Measurements from ENCODE around the gene SENP1. TPM values are rescaled to one million over a fixed set of nuclear protein-coding genes. Genes with fewer than 3 reads are reported as not detected.

SENP1 gene
- total RNA-seq, 1 experiment from 2014 or later: 28.8 TPM

GRCh38 chr12:48074266-48074665 lies 31.6 kb downstream of the SENP1 start:
- Histone ChIP-seq H4K5ac (ENCODE audit: insufficient read length, low read depth, low read length) (no peak overlapping the region), H3K9me3 (ENCODE audit: control insufficient read depth, low read depth, low read length) (no peaks in the 10 kb centered on the region), H3K23me2 (ENCODE audit: insufficient read length, low read depth, low read length, poor library complexity, severe bottlenecking) (no peaks in the 10 kb centered on the region), H3K4ac (ENCODE audit: low read depth, low read length) (no peak overlapping the region), H2BK120ac (ENCODE audit: low read depth, low read length, poor library complexity, severe bottlenecking) (no peak overlapping the region), H2BK12ac (ENCODE audit: insufficient read length, low read depth, low read length) (no peak overlapping the region), H3K23ac (ENCODE audit: insufficient read length, low read depth, low read length) (no peak overlapping the region), H2BK15ac (ENCODE audit: low read depth, low read length) (no peak overlapping the region), H3K18ac (ENCODE audit: insufficient read length, low read depth, low read length) (no peak overlapping the region), H2AK5ac (ENCODE audit: insufficient read length, low read length) (no peak overlapping the region), H4K8ac (replicated peaks; ENCODE audit: insufficient read length, low read depth, low read length) (no peak overlapping the region), H3K4me2 (ENCODE audit: insufficient read depth, insufficient read length, low read length) (no peak overlapping the region), H3K79me1 (ENCODE audit: insufficient read depth, low read depth, low read length, poor library complexity, severe bottlenecking) (no peaks in the 10 kb centered on the region), H3T11ph (ENCODE audit: low read length) (no peak overlapping the region), H3K27ac (ENCODE audit: insufficient read length, low read depth, low read length) (no peak overlapping the region), H3K56ac (ENCODE audit: insufficient read length, low read depth, low read length) (no peak overlapping the region), H4K91ac (ENCODE audit: insufficient read length, low read depth, low read length) (no peak overlapping the region), H2AFZ (ENCODE audit: low read length) (no peak overlapping the region), H3K27me3 (ENCODE audit: insufficient read depth, low read length) (no peaks in the 10 kb centered on the region), H3K4me1 (ENCODE audit: insufficient read depth, low read length) (no peaks in the 10 kb centered on the region), H3K14ac (ENCODE audit: insufficient read depth, low read length) (no peak overlapping the region), H3K79me2 (ENCODE audit: insufficient read depth, low read length) (no peaks in the 10 kb centered on the region), H2BK20ac (ENCODE audit: low read depth, low read length, poor library complexity, severe bottlenecking) (no peak overlapping the region), H3K9ac (ENCODE audit: extremely low read depth, insufficient read length, low read length) (no peak overlapping the region), H4K20me1 (ENCODE audit: control insufficient read depth, insufficient read depth, insufficient read length) (no peaks in the 10 kb centered on the region), H2BK5ac (ENCODE audit: insufficient read length, low read length) (no peak overlapping the region)
- WGBS (ENCODE audit: extremely low coverage, insufficient read length, low lambda C conversion rate): no CpG with 5 or more reads among the region's 1 CpG
- no peak overlapping the region for H3K4me3 Mint-ChIP-seq
- H3K27ac Mint-ChIP-seq: no peak overlapping the region
- no peaks in the 10 kb centered on the region for H3K9me3 Mint-ChIP-seq
- no peak for DNase-seq
- H3K4me1 Mint-ChIP-seq: no peaks in the 10 kb centered on the region
- H3K27me3 Mint-ChIP-seq (ENCODE audit: low read depth): no peaks in the 10 kb centered on the region
- peaks cover 12 to 45% (median 35%) of the 10 kb centered on the region in 3 experiments for H3K36me3 Mint-ChIP-seq (ENCODE audit: insufficient read depth in 1 of 3, low read depth in 3 of 3)
- TF ChIP-seq CTCF (conservative IDR thresholded peaks at IDR 0.05): no peak
